Activated CD8-positive, alpha-beta memory T cell treated with anti-CD3 and anti-CD28 coated beads, Interleukin-2, amount 10 ng/mL, durations not matched to agents 7 days and 5 days (primary cell): ENCODE data around the gene DAB1. TPM values are rescaled to one million over a fixed set of nuclear protein-coding genes. Genes with fewer than 3 reads are reported as not detected.

Source experiments
- ATAC-seq: fragments of 150-1000 bp; cut with Tn5 transposase; one replicate; pipeline ENCODE4 v1.10.0; 2021; ENCODE audit warnings: moderate library complexity
- CTCF ChIA-PET: fragments of 350-600 bp; sonication (Branson Sonifier 250); formaldehyde crosslinking; loops from one replicate; lab custom pipeline; 2021; ENCODE audit warnings: antibody characterized with exemption; lab: Charles Lee
- DNase-seq: peaks from one replicate; pipeline ENCODE4 v3.0.0-alpha.2; 2020
- H3K27ac Mint-ChIP-seq: one replicate; pipeline ENCODE4 v1.8.0; 2021; ENCODE audit warnings: mild to moderate bottlenecking, mixed read lengths
- H3K27me3 Mint-ChIP-seq: one replicate; pipeline ENCODE4 v1.8.0; 2021; ENCODE audit warnings: mixed read lengths
- H3K36me3 Mint-ChIP-seq: one replicate; pipeline ENCODE4 v1.8.0; 2021; ENCODE audit warnings: mild to moderate bottlenecking, mixed read lengths
- H3K4me1 Mint-ChIP-seq: one replicate; pipeline ENCODE4 v1.8.0; 2021; ENCODE audit warnings: mixed read lengths
- H3K4me3 Mint-ChIP-seq: one replicate; pipeline ENCODE4 v1.8.0; 2021; ENCODE audit warnings: mild to moderate bottlenecking, moderate library complexity, mixed read lengths
- H3K9me3 Mint-ChIP-seq: one replicate; pipeline ENCODE4 v1.8.0; 2022; ENCODE audit warnings: low read depth, mixed read lengths
- total RNA-seq, 2 experiments: library from RNA; stranded (reverse); gene quantifications; one replicate each; pipeline ENCODE4 v1.2.3, GENCODE V29; 2021

DAB1 gene
- total RNA-seq, result under 1 TPM in 1 of 2 experiments, not detected in 1; 0.15 TPM

DNA sequence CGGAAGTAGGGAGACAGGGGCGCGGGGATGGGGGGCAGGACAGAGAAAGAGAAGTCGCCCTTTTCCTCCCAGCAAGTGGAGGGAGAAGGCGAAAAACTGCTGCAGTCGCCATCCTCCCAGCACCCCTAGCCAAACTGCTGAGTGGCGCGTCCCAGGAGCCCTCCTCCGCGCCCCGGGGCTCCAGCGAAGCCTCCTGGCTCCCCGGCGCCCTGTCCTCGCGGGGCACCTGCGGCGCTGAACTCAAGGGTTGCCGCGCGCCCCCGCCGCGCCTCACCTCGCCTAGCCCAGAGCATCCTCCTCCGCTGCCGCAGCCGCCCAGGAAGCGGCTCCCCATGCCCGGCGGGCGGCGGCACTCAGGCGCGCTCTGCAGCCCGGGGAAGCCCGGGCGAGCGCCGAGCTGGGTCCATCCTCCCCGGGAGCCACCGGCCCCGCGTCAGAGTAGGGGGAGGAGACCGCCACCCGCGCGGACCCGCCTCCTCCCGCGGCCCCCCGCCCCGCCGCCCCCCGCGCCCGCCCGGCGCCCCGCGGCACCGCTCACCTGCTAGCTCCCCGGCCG, at the start of gene DAB1:
Gene DAB1 (minus strand): TSS at position 405 of the 556 bp plus-strand sequence. CDS start 133,030 bp downstream, outside the sequence.
- Mint-ChIP-seq H3K27ac (no peak within 1 kb of the TSS), H3K9me3 (no peaks in the 10 kb centered on the region), H3K36me3 (no peaks in the 10 kb centered on the region), H3K27me3 (peaks cover 56% of the 10 kb centered on the region), H3K4me1 (peaks cover 1% of the 10 kb centered on the region), H3K4me3 (no peak within 1 kb of the TSS)
- CTCF ChIA-PET, result no interaction called here
- DNase-seq, result no peak
- no peak for ATAC-seq

DNA sequence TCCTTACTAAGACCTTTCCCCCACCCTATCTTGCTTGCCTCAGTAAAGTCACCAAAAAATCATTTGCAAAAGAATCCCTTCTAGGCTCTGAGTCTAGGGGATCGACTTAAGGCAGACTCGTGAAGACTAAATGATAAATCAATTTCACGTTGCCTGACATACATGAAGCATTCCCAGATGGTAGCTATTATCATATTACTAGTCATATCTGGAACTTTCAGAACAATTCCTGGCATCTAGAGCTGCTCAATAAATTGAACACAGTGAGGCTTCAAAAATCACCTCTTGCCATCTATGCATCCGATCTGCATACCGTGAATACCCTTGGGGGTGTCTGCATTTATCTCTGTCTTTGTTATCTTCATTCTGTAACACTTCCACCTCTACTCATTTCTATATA, 49.6 kb upstream of the DAB1 start:
- DNase-seq (no peak), ATAC-seq (no peak)
- Mint-ChIP-seq H3K27me3 (no peaks in the 10 kb centered on the region), H3K36me3 (no peaks in the 10 kb centered on the region), H3K4me3 (no peak overlapping the region), H3K4me1 (no peaks in the 10 kb centered on the region), H3K9me3 (no peaks in the 10 kb centered on the region), H3K27ac (no peak overlapping the region)
- CTCF ChIA-PET, result no interaction called here

DNA sequence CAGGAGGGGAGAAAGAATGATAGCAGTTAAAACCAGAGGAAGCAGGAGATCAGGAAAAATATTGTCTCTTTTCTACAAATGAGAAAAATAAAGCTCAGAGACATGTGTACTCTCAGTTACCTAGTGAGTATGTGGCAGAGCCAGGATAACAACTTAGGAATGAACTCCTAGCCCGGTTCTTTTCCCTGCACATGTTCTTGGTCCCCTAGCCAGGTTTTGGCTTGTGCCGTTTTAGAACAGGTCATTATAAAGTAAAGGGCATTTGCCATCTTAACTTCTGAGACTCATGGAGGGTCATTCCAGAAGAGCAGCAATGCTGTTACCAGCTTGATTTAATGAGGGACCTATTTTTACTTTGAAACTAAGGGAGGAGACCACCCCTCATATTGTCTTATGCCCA, 48.1 kb upstream of the DAB1 start:
- Mint-ChIP-seq H3K4me1 (no peaks in the 10 kb centered on the region), H3K27ac (no peak overlapping the region), H3K9me3 (no peaks in the 10 kb centered on the region), H3K27me3 (no peaks in the 10 kb centered on the region), H3K4me3 (no peak overlapping the region), H3K36me3 (no peaks in the 10 kb centered on the region)
- ATAC-seq (no peak), DNase-seq (no peak)
- CTCF ChIA-PET, result no interaction called here

DNA sequence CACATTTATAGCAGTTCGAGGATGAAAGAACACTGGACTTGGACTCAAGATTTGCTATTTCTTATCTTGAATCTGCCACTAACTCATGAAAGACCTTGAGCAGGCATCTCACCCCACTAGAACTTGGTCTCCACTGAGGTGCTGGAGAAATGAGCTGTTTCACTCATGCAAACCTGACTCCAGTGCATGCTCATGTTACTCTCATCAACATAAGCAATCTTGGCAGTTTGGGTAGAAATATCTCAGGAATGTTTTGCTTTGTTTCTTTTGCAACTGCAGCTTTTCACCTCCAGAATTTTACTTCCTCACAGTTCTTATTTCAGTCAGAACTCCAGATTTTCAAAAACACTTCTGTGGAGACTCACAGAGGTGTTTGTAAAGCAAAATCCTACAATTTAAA, 46.2 kb upstream of the DAB1 start:
- no peaks in the 10 kb centered on the region for H3K4me1 Mint-ChIP-seq
- H3K9me3 Mint-ChIP-seq, result no peaks in the 10 kb centered on the region
- H3K4me3 Mint-ChIP-seq, result no peak overlapping the region
- H3K27ac Mint-ChIP-seq, result no peak overlapping the region
- no peak for ATAC-seq
- no peaks in the 10 kb centered on the region for H3K27me3 Mint-ChIP-seq
- no peak for DNase-seq
- H3K36me3 Mint-ChIP-seq, result no peaks in the 10 kb centered on the region
- CTCF ChIA-PET, result no interaction called here

DNA sequence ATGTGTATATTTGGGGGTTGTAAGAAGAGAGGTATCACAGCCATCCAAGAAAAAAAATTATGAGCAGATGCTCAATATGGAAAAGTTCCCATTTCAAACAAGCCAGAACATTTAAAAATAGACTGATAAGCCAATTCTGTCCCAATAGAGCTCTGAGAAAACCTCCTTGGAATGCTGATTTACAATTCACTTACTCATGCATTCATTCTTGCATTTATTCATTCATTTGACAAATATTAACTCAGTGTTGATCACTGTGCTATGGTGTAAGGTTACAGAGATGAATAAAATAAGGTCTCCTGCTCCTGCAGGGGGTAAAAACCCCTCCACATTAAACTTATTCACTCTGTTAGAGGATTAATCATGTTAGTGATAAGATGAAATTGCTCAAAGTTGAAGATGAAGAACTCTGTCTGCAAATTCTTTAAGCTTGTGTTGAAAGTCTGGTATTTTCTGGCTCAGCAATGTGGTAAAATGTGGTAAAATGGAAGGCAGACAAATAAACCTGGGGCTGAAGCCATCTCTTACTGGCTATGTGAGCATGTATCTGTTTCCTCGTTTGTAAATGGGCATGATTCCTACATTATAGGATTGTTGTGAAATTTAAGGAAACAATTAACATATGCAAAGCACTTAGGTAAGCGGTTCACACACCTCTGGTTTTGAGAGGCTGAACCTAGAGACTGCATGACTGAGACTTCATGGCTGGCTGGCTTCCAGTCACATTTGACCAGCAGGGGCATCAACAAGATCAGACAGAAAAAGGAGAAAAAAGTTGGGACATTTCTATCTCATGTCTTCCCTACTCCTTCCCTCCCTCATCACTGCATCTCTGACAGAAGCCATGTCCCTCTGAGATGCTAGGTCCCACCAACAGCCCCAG, 45.0 kb upstream of the DAB1 start:
- Mint-ChIP-seq H3K4me3 (no peak overlapping the region), H3K27ac (no peak overlapping the region), H3K27me3 (no peaks in the 10 kb centered on the region), H3K4me1 (no peaks in the 10 kb centered on the region), H3K9me3 (no peaks in the 10 kb centered on the region), H3K36me3 (no peaks in the 10 kb centered on the region)
- ATAC-seq (no peak), DNase-seq (no peak)
- CTCF ChIA-PET, result no interaction called here

- no peaks in the 10 kb centered on the region for H3K9me3 Mint-ChIP-seq
- DNase-seq (no peak), ATAC-seq (no peak)
- H3K27me3 Mint-ChIP-seq, result no peaks in the 10 kb centered on the region
- H3K36me3 Mint-ChIP-seq, result no peaks in the 10 kb centered on the region
- H3K4me3 Mint-ChIP-seq, result no peak overlapping the region
- H3K4me1 Mint-ChIP-seq, result no peaks in the 10 kb centered on the region
- H3K27ac Mint-ChIP-seq, result no peak overlapping the region
- CTCF ChIA-PET, result no interaction called here
Measured at GRCh38 chr1:57467830-57468229, 44.0 kb upstream of the DAB1 start.

DNA sequence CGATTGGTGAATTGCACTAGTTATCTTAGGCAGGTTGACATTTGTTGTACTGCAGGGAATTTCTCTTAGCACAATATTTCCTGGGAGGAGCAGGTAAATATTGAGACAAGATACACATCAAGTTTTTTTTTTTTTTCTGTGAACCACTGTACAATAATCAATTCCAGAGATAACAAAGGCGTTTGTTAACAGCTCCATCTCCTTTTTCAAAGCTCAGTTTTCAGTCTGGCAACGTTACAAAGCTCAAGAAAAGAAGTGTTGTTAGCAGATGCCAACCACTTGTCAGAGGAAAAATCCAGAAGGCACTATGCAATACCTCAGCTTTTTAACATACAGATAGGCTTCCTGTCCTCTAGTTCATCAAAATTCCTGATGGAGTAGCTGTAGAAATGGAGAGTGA, 40.9 kb upstream of the DAB1 start:
- no peaks in the 10 kb centered on the region for H3K9me3 Mint-ChIP-seq
- ATAC-seq (no peak), DNase-seq (no peak)
- CTCF ChIA-PET, result no interaction called here
- H3K4me1 Mint-ChIP-seq, result no peaks in the 10 kb centered on the region
- no peak overlapping the region for H3K4me3 Mint-ChIP-seq
- no peaks in the 10 kb centered on the region for H3K27me3 Mint-ChIP-seq
- H3K27ac Mint-ChIP-seq, result no peak overlapping the region
- H3K36me3 Mint-ChIP-seq, result no peaks in the 10 kb centered on the region

GRCh38 chr1:57463343-57463742, 39.5 kb upstream of the DAB1 start:
- Mint-ChIP-seq H3K4me1 (no peaks in the 10 kb centered on the region), H3K4me3 (no peak overlapping the region), H3K27ac (no peak overlapping the region), H3K27me3 (no peaks in the 10 kb centered on the region), H3K36me3 (no peaks in the 10 kb centered on the region), H3K9me3 (no peaks in the 10 kb centered on the region)
- CTCF ChIA-PET, result no interaction called here
- ATAC-seq (no peak), DNase-seq (no peak)

DNA sequence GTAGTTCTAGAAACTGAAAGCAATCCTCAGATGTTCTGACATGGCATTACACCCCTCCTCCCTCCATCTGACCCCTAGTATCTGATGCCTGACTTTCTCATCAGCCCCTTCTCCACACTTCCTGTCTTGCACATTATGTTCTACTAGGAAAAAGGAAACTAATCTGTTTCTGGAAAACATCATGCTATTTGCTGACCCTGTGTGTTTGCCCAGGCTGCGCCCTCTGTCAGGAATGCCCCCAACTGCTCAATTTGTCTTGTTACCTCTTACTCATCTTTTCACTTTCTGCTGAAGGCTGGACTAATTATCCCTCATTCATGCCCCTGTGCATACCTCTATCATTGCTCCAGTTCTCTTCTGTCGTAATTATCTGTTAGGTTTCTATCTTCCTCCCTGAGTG, 37.5 kb upstream of the DAB1 start:
- Mint-ChIP-seq H3K4me3 (no peak overlapping the region), H3K27me3 (no peaks in the 10 kb centered on the region), H3K9me3 (no peaks in the 10 kb centered on the region), H3K27ac (no peak overlapping the region), H3K36me3 (no peaks in the 10 kb centered on the region), H3K4me1 (no peaks in the 10 kb centered on the region)
- ATAC-seq (no peak), DNase-seq (no peak)
- CTCF ChIA-PET, result no interaction called here

DNA sequence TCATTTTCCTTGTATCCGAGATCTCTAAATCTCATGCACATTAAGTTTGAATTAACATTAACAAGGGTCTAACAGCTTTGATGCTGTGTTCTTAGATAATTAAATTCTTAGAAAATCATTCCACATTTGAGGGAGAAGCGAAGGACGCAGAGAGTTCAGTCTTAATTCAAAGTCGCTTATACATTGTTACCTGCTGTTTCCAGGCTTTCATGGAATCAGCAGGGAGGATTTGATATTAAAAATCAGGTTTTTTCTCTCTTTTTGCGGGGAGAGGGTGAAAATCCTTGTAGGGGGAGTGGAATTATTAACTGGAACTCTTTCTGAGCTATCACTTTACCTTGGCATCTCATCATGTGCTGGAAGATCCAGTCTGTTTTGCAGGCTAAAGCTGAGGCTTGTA, 27.7 kb upstream of the DAB1 start:
- Mint-ChIP-seq H3K27me3 (no peaks in the 10 kb centered on the region), H3K27ac (no peak overlapping the region), H3K4me3 (no peak overlapping the region), H3K9me3 (no peaks in the 10 kb centered on the region), H3K36me3 (no peaks in the 10 kb centered on the region), H3K4me1 (no peaks in the 10 kb centered on the region)
- no peak for ATAC-seq
- DNase-seq, result no peak
- CTCF ChIA-PET, result no interaction called here

DNA sequence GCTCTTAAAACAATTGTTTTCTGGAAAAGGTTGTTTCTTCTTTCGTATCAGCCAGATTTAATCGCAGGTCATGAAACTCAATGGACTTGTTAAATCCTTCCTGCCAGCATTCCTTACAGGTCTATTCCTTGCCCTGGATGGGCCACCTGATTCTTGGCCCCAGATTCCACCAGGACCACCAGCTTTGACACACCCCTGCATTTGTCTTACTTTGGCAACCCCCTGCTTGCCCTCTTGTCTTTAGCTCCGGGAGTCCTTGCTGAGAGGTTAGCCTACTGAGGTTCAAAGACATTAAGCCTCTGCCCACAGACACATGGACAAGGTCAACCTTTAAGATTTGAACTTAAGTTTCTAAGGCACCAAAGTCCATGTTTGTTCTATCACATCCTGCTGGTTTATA, 27.1 kb upstream of the DAB1 start:
- DNase-seq (no peak), ATAC-seq (no peak)
- Mint-ChIP-seq H3K4me3 (no peak overlapping the region), H3K9me3 (no peaks in the 10 kb centered on the region), H3K27me3 (no peaks in the 10 kb centered on the region), H3K36me3 (no peaks in the 10 kb centered on the region), H3K4me1 (no peaks in the 10 kb centered on the region), H3K27ac (no peak overlapping the region)
- CTCF ChIA-PET, result no interaction called here

DNA sequence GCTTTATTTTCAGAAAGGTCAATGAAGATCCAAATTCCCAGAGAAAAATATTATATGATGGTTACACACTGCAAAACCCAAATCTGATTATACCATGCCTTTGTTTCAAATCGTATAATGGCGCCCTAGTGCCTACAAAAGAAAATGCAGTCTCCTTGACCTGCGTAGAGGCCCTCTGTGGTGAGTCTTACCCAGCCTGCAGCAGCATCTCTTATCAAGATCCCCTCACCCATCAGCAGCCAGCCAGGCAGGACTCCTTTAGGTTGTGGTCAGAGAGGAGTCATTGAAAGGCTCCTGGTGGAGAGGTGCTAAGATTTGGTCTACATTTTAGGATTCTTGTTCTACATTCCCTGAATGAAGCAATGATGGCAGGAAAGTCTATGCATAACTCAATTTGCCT, 23.7 kb upstream of the DAB1 start:
- no peaks in the 10 kb centered on the region for H3K9me3 Mint-ChIP-seq
- H3K27ac Mint-ChIP-seq, result no peak overlapping the region
- no peak for ATAC-seq
- no peaks in the 10 kb centered on the region for H3K4me1 Mint-ChIP-seq
- CTCF ChIA-PET, result no interaction called here
- no peaks in the 10 kb centered on the region for H3K36me3 Mint-ChIP-seq
- H3K4me3 Mint-ChIP-seq, result no peak overlapping the region
- DNase-seq, result no peak
- H3K27me3 Mint-ChIP-seq, result no peaks in the 10 kb centered on the region

DNA sequence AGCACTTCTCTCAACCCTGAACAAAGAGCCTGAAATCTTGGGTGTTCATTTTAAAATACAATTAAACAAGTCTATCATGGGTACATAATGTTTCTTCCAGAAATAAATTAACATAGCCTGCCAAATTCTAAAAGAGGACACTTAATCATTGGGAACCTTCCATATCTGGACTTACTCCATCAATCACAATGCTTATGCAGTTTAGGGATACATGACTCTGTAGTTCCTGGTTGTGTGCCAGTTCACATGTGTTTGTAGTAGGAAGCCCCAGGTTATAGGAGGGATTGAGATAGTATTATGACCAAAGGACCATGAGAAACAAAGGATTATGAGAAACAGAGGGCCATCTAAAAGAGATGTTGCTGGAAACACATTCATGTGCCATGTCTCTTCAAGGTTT, 19.1 kb upstream of the DAB1 start:
- Mint-ChIP-seq H3K4me1 (no peaks in the 10 kb centered on the region), H3K27ac (no peak overlapping the region), H3K4me3 (no peak overlapping the region), H3K9me3 (no peaks in the 10 kb centered on the region), H3K36me3 (no peaks in the 10 kb centered on the region), H3K27me3 (no peaks in the 10 kb centered on the region)
- no peak for DNase-seq
- no peak for ATAC-seq
- CTCF ChIA-PET, result no interaction called here

DNA sequence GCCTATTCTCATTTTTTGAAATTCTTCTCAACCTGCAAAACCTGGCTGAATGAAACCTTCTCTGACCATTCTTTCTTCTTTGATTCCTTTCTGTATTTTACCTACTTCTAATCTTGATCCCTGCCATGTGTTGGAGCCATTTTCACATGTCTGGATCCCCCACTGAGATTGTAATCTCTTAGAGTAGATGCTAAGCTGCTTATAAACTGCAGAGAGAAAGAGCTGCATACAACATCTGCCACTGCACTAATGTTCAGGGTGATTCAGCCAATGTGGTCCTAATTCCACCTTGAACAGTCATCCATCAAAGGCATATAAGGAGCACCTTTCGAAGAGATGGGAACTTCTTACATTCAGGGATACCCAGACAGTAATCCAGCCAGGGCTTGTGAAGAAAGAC, 16.2 kb upstream of the DAB1 start:
- no peaks in the 10 kb centered on the region for H3K9me3 Mint-ChIP-seq
- H3K27ac Mint-ChIP-seq, result no peak overlapping the region
- CTCF ChIA-PET, result no interaction called here
- no peaks in the 10 kb centered on the region for H3K36me3 Mint-ChIP-seq
- H3K4me3 Mint-ChIP-seq, result no peak overlapping the region
- ATAC-seq (no peak), DNase-seq (no peak)
- no peaks in the 10 kb centered on the region for H3K4me1 Mint-ChIP-seq
- no peaks in the 10 kb centered on the region for H3K27me3 Mint-ChIP-seq
